H9 (cell line): Measurements from ENCODE around the gene ITGAE. TPM values are rescaled to one million over a fixed set of nuclear protein-coding genes. Genes with fewer than 3 reads are reported as not detected.
A peak's percentile ranks its signal among the peaks of the same experiment; 100 is the strongest.

ENCODE experiments used
- DNase-seq: peaks from one replicate; pipeline ENCODE4 v3.0.0-alpha.2; 2017
- H2AFZ ChIP-seq: one replicate; pipeline ENCODE4 v1.6.1; 2013; ENCODE audit warnings: mild to moderate bottlenecking, low read length, control low read depth, moderate library complexity
- H2AK5ac ChIP-seq: 2 replicates; pipeline ENCODE4 v1.6.1; 2013; ENCODE audit warnings: low read length, control low read depth, mixed read lengths; ENCODE audit not compliant: insufficient read length
- H2BK120ac ChIP-seq: one replicate; pipeline ENCODE4 v1.6.1; 2013; ENCODE audit warnings: low read depth, mild to moderate bottlenecking, low read length, control low read depth, inconsistent platforms; ENCODE audit not compliant: poor library complexity, severe bottlenecking
- H2BK12ac ChIP-seq: 2 replicates; pipeline ENCODE4 v1.6.1; 2013; ENCODE audit warnings: low read length, control low read depth, mixed read lengths, low read depth; ENCODE audit not compliant: insufficient read length
- H2BK15ac ChIP-seq: 2 replicates; pipeline ENCODE4 v1.6.1; 2013; ENCODE audit warnings: low read depth, low read length, control low read depth
- H2BK20ac ChIP-seq: one replicate; pipeline ENCODE4 v1.6.1; 2013; ENCODE audit warnings: low read depth, mild to moderate bottlenecking, low read length, control low read depth, inconsistent platforms; ENCODE audit not compliant: poor library complexity, severe bottlenecking
- H2BK5ac ChIP-seq: 2 replicates; pipeline ENCODE4 v1.6.1; 2013; ENCODE audit warnings: low read length, control low read depth, mixed read lengths; ENCODE audit not compliant: insufficient read length
- H3K14ac ChIP-seq: 2 replicates; pipeline ENCODE4 v1.6.1; 2013; ENCODE audit warnings: low read length, control low read depth; ENCODE audit not compliant: insufficient read depth
- H3K18ac ChIP-seq: 2 replicates; pipeline ENCODE4 v1.6.1; 2013; ENCODE audit warnings: low read depth, mild to moderate bottlenecking, mixed read lengths, low read length, control low read depth; ENCODE audit not compliant: insufficient read length
- H3K23ac ChIP-seq: 2 replicates; pipeline ENCODE4 v1.6.1; 2013; ENCODE audit warnings: low read length, control low read depth, mixed read lengths, low read depth; ENCODE audit not compliant: insufficient read length
- H3K23me2 ChIP-seq: 2 replicates; pipeline ENCODE4 v1.6.1; 2013; ENCODE audit warnings: low read depth, mild to moderate bottlenecking, mixed read lengths, low read length, control low read depth; ENCODE audit not compliant: insufficient read length, poor library complexity, severe bottlenecking
- H3K27ac ChIP-seq: 2 replicates; pipeline ENCODE4 v1.5.1; 2013; ENCODE audit warnings: low read length, control low read depth, mixed read lengths, low read depth; ENCODE audit not compliant: insufficient read length
- H3K27me3 ChIP-seq: 2 replicates; pipeline ENCODE4 v1.6.1; 2013; ENCODE audit warnings: low read length, control low read depth, inconsistent platforms; ENCODE audit not compliant: insufficient read depth
- H3K4ac ChIP-seq: 2 replicates; pipeline ENCODE4 v1.6.1; 2013; ENCODE audit warnings: low read depth, mild to moderate bottlenecking, control low read depth, inconsistent platforms, low read length, moderate library complexity
- H3K4me1 ChIP-seq: 2 replicates; pipeline ENCODE4 v1.6.1; 2013; ENCODE audit warnings: low read length, control low read depth, inconsistent platforms; ENCODE audit not compliant: insufficient read depth
- H3K4me2 ChIP-seq: 2 replicates; pipeline ENCODE4 v1.6.1; 2013; ENCODE audit warnings: low read length, control low read depth, mixed read lengths; ENCODE audit not compliant: insufficient read length, insufficient read depth
- H3K56ac ChIP-seq: 2 replicates; pipeline ENCODE4 v1.6.1; 2013; ENCODE audit warnings: low read depth, mild to moderate bottlenecking, mixed read lengths, low read length, control low read depth; ENCODE audit not compliant: insufficient read length
- H3K79me1 ChIP-seq: 2 replicates; pipeline ENCODE4 v1.6.1; 2013; ENCODE audit warnings: low read depth, mild to moderate bottlenecking, moderate library complexity, low read length, control low read depth, inconsistent platforms; ENCODE audit not compliant: insufficient read depth, poor library complexity, severe bottlenecking
- H3K79me2 ChIP-seq: 2 replicates; pipeline ENCODE4 v1.6.1; 2013; ENCODE audit warnings: low read length, control low read depth, inconsistent platforms; ENCODE audit not compliant: insufficient read depth
- H3K9ac ChIP-seq: 2 replicates; pipeline ENCODE4 v1.6.1; 2013; ENCODE audit warnings: low read length, control low read depth, mixed read lengths; ENCODE audit not compliant: insufficient read length; ENCODE audit errors: extremely low read depth
- H3K9me3 ChIP-seq: one replicate; pipeline ENCODE4 v1.6.1; 2013; ENCODE audit warnings: low read depth, low read length, inconsistent platforms; ENCODE audit not compliant: control insufficient read depth
- H3T11ph ChIP-seq: one replicate; pipeline ENCODE4 v1.6.1; 2013; ENCODE audit warnings: mild to moderate bottlenecking, low read length, control low read depth, inconsistent platforms
- H4K20me1 ChIP-seq: one replicate; pipeline ENCODE4 v1.6.1; 2013; ENCODE audit not compliant: control insufficient read depth, insufficient read length, insufficient read depth
- H4K5ac ChIP-seq: 2 replicates; pipeline ENCODE4 v1.6.1; 2013; ENCODE audit warnings: low read depth, mild to moderate bottlenecking, mixed read lengths, low read length, control low read depth; ENCODE audit not compliant: insufficient read length
- H4K8ac ChIP-seq: replicated peaks from 2 replicates; pipeline ENCODE4 v1.6.1; 2013; ENCODE audit warnings: low read length, control low read depth, mixed read lengths, low read depth; ENCODE audit not compliant: insufficient read length
- H4K91ac ChIP-seq: 2 replicates; pipeline ENCODE4 v1.6.1; 2013; ENCODE audit warnings: low read depth, mild to moderate bottlenecking, moderate library complexity, mixed read lengths, low read length, control low read depth; ENCODE audit not compliant: insufficient read length
- H3K27ac Mint-ChIP-seq, 3 experiments: 2 replicates in 2 of 3; 3 replicates in 1 of 3; pipeline ENCODE4 v1.8.0; 2020 to 2021; ENCODE audit warnings: mixed read lengths in 3 of 3, mild to moderate bottlenecking in 1 of 3, moderate library complexity in 1 of 3
- H3K27me3 Mint-ChIP-seq: 2 replicates; pipeline ENCODE4 v1.8.0; 2021; ENCODE audit warnings: low read depth, mild to moderate bottlenecking, moderate library complexity, mixed read lengths
- H3K36me3 Mint-ChIP-seq, 3 experiments: 2 replicates in 2 of 3; 3 replicates in 1 of 3; pipeline ENCODE4 v1.8.0; 2020 to 2021; ENCODE audit warnings: low read depth in 3 of 3, mixed read lengths in 3 of 3; ENCODE audit not compliant: insufficient read depth in 1 of 3
- H3K4me1 Mint-ChIP-seq, 2 experiments: 2 replicates each; pipeline ENCODE4 v1.8.0; 2020; ENCODE audit warnings: mixed read lengths in 2 of 2
- H3K4me3 Mint-ChIP-seq, 2 experiments: 2 replicates in 1 of 2; 3 replicates in 1 of 2; pipeline ENCODE4 v1.8.0; 2020 to 2021; ENCODE audit warnings: mild to moderate bottlenecking in 2 of 2, mixed read lengths in 2 of 2, moderate library complexity in 1 of 2
- H3K9me3 Mint-ChIP-seq, 2 experiments: 2 replicates in 1 of 2; 3 replicates in 1 of 2; pipeline ENCODE4 v1.8.0; 2020; ENCODE audit warnings: mild to moderate bottlenecking in 2 of 2, mixed read lengths in 2 of 2, moderate library complexity in 1 of 2
- CTCF ChIP-seq: fragments of 200-600 bp; sonication (generic); conservative IDR thresholded peaks from 3 replicates; pipeline ENCODE4 v1.8.0; 2021; ENCODE audit warnings: antibody characterized with exemption, mild to moderate bottlenecking
- WGBS: extraction: QIAGEN DNeasy Blood & Tissue Kit; methylation state at CpG from one replicate; pipeline ENCODE4 v1.1.7; 2013; ENCODE audit warnings: missing lambda C conversion rate, low lambda C conversion rate, mixed read lengths; ENCODE audit not compliant: insufficient read length; ENCODE audit errors: extremely low coverage; 5-methylcytosine and 5-hydroxymethylcytosine counted together
- total RNA-seq: library from RNA; stranded (reverse); gene quantifications from 2 replicates; pipeline ENCODE4 v1.2.1, GENCODE V29; 2021

Gene ITGAE
- total RNA-seq, 1 experiment from 2014 or later = 23.5 TPM

GRCh38 chr17:3669548-3669947 lies 131.4 kb downstream of the ITGAE start:
- Histone ChIP-seq H4K91ac (no peak overlapping the region), H3K27me3 (no peaks in the 10 kb centered on the region), H2BK12ac (no peak overlapping the region), H3K9me3 (no peaks in the 10 kb centered on the region), H3K23me2 (peaks cover 9% of the 10 kb centered on the region), H2AFZ (no peak overlapping the region), H4K8ac (no peak overlapping the region), H3K9ac (peak overlapping the region; percentile 89), H3K23ac (no peak overlapping the region), H3K79me1 (peaks cover 4% of the 10 kb centered on the region), H2BK15ac (no peak overlapping the region), H3K56ac (no peak overlapping the region), H3K4ac (no peak overlapping the region), H4K20me1 (no peaks in the 10 kb centered on the region), H3T11ph (no peak overlapping the region), H3K4me2 (peak overlapping the region; percentile 76), H2BK120ac (no peak overlapping the region), H2BK20ac (no peak overlapping the region), H2BK5ac (no peak overlapping the region), H3K14ac (no peak overlapping the region), H2AK5ac (no peak overlapping the region), H3K4me1 (peaks cover 3% of the 10 kb centered on the region; the same call in 1 of the 2 replicates), H3K18ac (no peak overlapping the region), H3K79me2 (peaks cover 7% of the 10 kb centered on the region; the same call in 1 of the 2 replicates), H4K5ac (no peak overlapping the region), H3K27ac (no peak overlapping the region)
- TF ChIP-seq CTCF = no peak
- Mint-ChIP-seq H3K27me3 (no peaks in the 10 kb centered on the region), H3K9me3 (no peaks in the 10 kb centered on the region), H3K36me3 (peaks cover 3 to 13% (median 10%) of the 10 kb centered on the region in 3 experiments; a peak in 6 of 7 replicates), H3K27ac (peak overlapping the region in 2 of 3 experiments; percentile 98; a peak in 5 of 7 replicates), H3K4me1 (peaks cover 16 to 19% of the 10 kb centered on the region in 2 experiments), H3K4me3 (peak overlapping the region; percentile 98)
- DNase-seq = no peak
- no CpG with 5 or more reads among the region's 12 CpGs for WGBS
